GM21786 (cell line): Measurements from ENCODE around the gene ITPR1.

Experiments
- ATAC-seq: cut with Tn5 transposase; IDR thresholded peaks from one replicate; pipeline ENCODE4 v1.9.1; 2021; ENCODE audit not compliant: unreplicated experiment

ITPR1 gene

GRCh38 chr3:4838621-4839022 lies 345.5 kb downstream of the ITPR1 start:
- ATAC-seq, result peak; percentile 77

- ATAC-seq, result no peak
Observed at GRCh38 chr3:4839278-4839677, 346.1 kb downstream of the ITPR1 start.

- no peak for ATAC-seq
Observed at GRCh38 chr3:4841225-4841624, 348.1 kb downstream of the ITPR1 start.

GRCh38 chr3:4841776-4842440 lies 348.8 kb downstream of the ITPR1 start:
- ATAC-seq, result no peak

GRCh38 chr3:4843619-4844018 lies 350.5 kb downstream of the ITPR1 start:
- ATAC-seq, result no peak

GRCh38 chr3:4845882-4846281 lies 352.7 kb downstream of the ITPR1 start:
- ATAC-seq, result peak; percentile 86

GRCh38 chr3:4846543-4846942 lies 353.4 kb downstream of the ITPR1 start:
- ATAC-seq, result no peak

GRCh38 chr3:4848176-4848825 lies 355.2 kb downstream of the ITPR1 start:
- no peak for ATAC-seq

GRCh38 chr3:4849136-4849535 lies 356.0 kb downstream of the ITPR1 start:
- no peak for ATAC-seq

- ATAC-seq, result no peak
Observed at GRCh38 chr3:4849739-4850138, 356.6 kb downstream of the ITPR1 start.

GRCh38 chr3:4850211-4850927 lies 357.2 kb downstream of the ITPR1 start:
- peak; percentile 22 for ATAC-seq

GRCh38 chr3:4850928-4851265 lies 357.7 kb downstream of the ITPR1 start:
- ATAC-seq, result peak; percentile 41

- no peak for ATAC-seq
Observed at GRCh38 chr3:4852780-4853748, 359.9 kb downstream of the ITPR1 start.

GRCh38 chr3:4853749-4854140 lies 360.6 kb downstream of the ITPR1 start:
- ATAC-seq, result no peak

- no peak for ATAC-seq
Observed at GRCh38 chr3:4855676-4856075, 362.5 kb downstream of the ITPR1 start.

- ATAC-seq, result no peak
Observed at GRCh38 chr3:4856136-4856535, 363.0 kb downstream of the ITPR1 start.

GRCh38 chr3:4856564-4856963 lies 363.4 kb downstream of the ITPR1 start:
- no peak for ATAC-seq

GRCh38 chr3:4856986-4857385 lies 363.8 kb downstream of the ITPR1 start:
- no peak for ATAC-seq

GRCh38 chr3:4859788-4860187 lies 366.6 kb downstream of the ITPR1 start:
- no peak for ATAC-seq

- ATAC-seq, result no peak
Observed at GRCh38 chr3:4862973-4863372, 369.8 kb downstream of the ITPR1 start.

GRCh38 chr3:4864503-4864902 lies 371.4 kb downstream of the ITPR1 start:
- ATAC-seq, result no peak
